HG03354 (cell line): ENCODE results near the gene SERPINB1.
"Not testable (repeated sequence)": the region's sequence is repeated elsewhere in the genome, so short reads cannot be mapped to it uniquely, and the experiment has no call there.

Source experiments
- ATAC-seq: cut with Tn5 transposase; IDR thresholded peaks from one replicate; pipeline ENCODE4 v1.9.1; 2021; ENCODE audit warnings: mild to moderate bottlenecking; ENCODE audit not compliant: unreplicated experiment, poor library complexity, severe bottlenecking

SERPINB1 gene

DNA sequence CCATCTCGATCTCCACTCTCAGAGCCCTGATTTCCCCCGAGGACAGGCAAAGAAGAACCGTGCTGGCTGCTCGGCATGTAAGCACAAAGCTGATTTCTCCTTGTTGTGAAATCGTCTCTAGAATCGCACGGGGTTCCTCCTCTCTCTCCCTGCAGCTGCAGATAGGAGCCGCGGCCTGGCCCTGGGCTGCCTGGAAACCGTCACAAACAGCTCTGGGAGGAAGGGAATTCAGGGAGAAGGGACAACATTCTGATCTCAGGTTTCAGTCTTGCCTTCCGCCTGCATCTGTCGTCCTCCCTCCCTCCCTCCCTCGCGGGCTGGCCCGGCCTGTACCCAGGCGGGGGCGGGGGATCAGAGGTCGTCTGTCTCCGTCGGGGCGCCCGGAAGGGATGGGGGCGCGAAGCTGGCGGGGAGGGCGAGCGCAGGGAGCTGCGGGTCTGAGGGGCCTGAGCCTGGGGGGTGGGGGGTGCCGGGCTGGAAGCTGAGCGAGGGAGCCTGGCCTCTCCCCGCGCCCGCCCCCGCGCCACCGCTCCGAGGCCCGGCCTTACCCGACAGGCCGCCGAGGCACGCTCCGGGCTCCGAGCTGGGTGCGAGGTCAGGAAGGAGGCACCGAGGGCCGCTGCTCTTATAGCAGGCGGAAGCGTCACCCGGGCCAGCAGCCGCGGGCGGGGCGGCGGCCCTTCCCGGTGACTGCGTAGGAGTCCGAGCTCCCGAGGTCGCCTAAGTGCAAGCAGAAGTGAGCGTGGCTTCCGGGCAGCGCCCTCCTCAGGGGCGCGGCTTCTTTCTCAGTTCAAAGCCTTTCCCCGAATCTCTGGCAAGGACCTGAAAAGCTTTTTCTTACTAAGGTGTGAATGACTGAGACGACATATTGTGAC lies at the start of gene SERPINB1:
SERPINB1 (minus strand) TSS at position 600 of the 875 bp plus-strand sequence. CDS start 1,277 bp downstream, outside the sequence.
- peak; percentile 66 for ATAC-seq

DNA sequence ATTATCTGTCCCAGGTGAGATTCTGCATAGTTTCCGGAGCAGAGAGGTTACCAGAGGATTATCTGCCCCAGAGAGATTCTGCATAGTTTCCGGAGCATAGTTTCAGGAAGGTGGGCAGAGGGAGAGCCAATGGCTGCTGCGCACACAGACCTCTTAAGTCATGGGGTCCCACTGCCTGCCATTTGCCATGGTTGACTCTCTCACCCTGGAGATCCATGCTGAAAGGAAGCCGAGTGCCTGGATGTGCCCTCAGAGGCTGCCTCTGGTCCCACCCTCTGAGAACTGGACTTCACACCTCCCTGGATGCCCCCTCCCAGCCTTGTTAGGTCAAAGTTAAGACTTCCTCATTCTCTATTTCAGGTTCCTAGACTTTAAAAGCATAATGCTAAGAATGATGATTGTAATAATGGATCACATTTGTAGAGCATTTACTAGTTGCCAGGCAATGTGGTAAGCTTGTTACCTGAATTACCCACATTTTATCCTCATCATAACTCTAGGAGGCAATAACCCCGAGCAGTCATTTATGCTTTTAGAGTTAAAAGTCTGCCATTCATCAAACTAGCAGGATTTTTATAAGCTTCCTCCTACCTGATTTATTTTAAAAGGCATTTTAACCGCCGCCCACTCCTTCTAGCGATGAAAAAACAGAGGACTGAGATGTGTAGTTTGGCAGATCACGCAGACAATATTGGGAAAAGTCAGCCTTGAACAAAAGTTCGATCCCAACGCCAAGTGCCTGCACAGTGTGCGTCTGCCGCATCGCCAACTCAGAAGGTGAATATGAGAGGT lies 49.5 kb upstream of the SERPINB1 start:
- no peak for ATAC-seq

DNA sequence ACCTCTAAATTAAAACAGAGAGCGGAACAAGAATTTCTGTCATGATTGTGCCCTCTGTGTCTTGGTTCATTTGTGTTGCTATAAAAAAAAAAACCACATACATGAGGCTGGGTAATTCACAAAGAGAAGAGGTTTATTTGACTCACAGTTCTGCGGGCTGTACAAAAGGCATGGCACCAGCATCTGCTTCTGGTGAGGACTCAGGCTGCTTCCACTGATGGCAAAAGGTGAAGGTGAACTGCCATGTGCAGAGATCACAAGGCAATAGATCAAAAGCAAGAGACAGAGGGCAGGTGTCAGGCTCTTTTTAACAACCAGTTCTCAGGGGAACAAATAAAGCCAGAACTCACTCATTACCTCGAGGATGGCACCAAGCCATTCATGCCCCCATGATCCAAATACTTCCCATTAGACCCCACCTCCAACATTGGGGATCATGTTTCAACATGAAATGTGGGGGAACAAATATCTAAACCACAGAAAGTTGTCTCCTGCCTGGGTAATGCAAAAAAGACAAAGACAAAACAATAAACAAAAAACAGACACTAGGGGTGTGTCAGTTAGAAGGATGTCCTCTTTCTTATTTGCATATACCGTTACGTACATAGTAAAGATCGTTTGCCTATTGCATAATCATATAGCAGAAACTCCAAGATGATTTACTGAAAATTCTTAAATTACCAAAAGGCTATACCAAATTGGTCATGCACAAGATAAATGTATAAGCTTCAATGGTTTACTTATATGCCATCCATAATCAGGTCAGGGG lies 44.5 kb upstream of the SERPINB1 start:
- no peak for ATAC-seq

DNA sequence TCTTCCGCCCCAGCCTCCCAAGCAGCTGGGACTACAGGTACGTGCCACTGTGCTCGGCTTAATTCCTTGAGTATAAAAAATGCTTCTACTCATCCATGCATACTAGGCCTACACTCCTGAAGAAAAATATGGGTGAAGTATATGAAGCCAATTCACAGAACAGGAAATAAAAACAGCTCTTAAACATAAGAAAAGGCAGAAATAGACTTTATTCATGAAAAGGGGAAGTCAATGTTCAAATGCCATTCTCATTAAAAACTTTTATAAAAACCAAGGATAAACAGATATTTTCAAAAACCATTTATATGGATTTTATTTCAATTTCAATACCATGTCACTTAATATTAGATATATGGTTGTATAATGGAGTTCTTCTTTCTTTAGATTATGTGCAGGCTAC lies 43.1 kb upstream of the SERPINB1 start:
- ATAC-seq = no peak

DNA sequence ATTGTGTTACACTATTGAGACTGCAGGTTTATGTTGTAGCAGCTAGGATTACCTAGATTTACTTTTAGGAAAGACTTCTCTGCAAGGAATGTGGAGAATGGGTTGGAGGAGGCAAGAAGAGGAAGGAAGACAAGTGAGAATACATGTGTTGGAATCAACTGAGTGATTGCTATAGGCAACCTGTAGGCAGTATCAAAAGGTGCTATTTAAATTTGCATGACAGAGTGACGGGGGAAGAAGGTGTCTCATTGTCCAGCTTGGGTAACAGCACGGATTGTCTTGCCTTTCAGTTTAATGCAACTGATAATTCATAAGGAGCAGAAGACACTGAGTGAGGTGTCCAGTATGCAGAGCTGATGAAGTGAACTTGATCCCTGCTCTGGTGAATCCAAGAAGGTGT lies 42.0 kb upstream of the SERPINB1 start:
- ATAC-seq = no peak

DNA sequence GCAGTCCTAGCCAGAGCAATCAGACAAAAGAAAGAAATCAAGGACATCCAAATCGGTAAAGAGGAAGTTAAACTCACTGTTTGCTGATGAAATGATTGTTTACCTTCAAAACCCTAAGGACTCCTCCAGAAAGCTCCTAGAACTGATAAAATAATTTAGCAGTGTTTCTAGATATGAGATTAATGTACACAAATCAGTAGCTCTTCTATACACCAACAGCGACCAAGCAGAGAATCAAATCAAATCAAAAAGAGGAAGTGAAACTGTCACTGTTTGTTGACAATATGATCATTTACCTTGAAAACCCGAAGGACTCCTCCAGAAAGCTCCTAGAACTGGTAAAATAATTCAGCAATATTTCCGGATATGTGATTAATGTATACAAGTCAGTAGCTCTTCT lies 39.8 kb upstream of the SERPINB1 start:
- ATAC-seq = peak; percentile 70

DNA sequence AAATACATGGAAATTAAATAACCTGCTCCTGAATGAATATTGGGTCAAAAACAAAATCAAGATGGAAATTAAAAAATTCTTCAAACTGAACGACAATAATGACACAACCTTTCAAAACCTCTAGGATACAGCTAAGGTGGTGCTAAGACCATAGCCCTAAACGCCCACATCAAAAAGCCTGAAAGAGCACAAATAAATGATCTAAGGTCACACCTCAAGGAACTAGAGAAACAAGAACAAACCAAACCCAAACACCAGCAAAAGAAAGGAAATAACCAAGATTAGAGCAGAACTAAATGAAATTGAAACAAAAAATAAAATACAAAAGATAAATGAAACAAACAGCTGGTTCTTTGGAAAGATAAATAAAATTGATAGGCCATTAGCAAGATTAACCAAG lies 38.5 kb upstream of the SERPINB1 start:
- not testable (repeated sequence) for ATAC-seq

DNA sequence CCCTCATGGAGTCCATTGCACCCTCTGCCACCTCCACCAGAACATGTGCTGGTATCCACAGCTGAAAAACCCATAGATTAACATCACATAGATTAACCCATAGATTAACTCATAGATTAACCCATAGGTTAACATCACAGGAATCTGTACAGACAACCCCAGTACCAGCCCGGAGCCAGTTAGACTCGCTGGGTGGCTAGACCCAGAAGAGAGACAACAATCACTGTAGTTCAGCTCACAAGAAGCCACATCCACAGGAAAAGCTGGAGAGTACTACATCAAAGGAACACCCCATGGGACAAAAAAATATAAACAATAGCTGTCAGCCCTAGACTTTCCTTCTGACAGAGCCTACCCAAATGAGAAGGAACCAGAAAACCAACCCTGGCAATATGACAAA lies 36.3 kb upstream of the SERPINB1 start:
- no peak for ATAC-seq

DNA sequence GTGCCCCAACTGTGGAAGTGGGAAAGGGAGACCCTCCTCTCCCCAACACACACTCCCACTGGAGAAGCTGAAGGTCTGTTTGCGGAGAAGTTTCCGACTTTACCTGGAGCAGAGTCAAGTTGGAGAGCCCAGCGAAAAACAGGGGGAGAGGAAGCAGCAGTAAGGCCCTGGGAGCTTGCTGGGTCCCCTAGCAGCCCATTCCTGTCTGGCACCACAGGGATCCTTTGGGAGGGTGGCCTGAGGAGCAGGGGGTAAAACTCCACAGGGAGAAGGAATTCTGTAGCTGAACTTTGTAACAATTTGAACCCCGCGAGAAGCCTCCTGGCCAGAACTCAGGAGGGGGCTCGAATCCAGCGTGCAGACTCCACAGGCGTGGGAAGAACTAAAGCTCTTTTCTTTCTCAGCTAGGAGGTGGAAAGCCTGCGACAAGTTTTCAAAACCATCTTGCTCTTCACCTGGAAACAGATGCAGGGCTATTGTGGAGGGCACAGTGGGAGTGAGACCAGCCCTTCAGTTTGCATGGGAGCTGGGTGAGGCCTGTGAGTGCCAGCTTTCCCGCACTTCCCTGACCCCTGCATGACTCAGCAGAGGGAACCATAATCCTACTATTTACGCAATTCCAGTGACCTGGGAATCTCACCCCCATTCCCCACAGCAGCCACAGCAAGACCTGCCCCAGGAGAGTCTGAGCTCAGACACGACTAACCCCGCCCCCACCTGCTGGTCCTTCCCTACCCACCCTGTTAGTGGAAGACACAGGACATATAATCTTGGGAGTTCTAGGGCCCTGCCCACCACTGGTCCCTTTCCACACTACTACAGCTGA lies 35.6 kb upstream of the SERPINB1 start:
- ATAC-seq = no peak

DNA sequence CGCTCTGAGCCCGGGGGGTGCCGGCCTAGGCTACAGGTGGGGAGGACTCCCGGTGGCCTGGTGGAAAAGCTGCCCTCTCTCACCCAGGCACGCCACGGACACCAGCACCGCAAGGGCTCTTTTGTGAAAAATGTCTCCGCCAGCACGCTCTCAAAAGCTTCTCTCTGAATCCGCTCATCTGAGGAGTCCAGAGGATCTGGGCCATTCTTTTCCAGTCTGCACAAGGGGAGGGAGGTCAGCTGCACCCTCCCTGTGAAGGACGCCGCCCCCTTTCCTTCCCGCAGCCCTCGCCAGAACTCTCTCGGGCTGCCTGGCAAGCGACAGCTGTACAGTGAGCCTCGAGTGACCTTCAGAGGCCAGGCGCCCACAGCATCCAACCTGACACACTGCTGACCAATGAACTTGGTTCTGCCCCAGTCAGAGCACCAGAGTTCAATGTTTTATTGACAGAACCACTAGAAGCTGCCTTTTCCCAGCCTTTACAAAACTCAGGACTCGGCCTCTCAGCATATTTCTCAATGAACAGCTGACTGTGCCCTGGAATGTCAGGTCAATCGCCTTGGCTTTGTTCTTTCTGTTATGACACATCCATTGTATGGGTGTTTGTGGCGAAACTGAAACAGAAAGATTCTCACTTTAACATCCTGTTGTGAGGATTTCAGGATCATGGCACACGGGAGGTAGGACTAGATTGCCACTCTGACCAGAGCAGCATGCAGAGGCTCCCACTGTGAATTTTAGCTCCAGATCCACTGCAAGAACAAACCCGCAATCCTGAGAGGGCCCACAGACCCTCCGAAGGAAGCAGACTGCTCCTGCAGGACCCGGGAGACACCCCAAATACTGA lies 34.8 kb upstream of the SERPINB1 start:
- ATAC-seq = peak; percentile 43

DNA sequence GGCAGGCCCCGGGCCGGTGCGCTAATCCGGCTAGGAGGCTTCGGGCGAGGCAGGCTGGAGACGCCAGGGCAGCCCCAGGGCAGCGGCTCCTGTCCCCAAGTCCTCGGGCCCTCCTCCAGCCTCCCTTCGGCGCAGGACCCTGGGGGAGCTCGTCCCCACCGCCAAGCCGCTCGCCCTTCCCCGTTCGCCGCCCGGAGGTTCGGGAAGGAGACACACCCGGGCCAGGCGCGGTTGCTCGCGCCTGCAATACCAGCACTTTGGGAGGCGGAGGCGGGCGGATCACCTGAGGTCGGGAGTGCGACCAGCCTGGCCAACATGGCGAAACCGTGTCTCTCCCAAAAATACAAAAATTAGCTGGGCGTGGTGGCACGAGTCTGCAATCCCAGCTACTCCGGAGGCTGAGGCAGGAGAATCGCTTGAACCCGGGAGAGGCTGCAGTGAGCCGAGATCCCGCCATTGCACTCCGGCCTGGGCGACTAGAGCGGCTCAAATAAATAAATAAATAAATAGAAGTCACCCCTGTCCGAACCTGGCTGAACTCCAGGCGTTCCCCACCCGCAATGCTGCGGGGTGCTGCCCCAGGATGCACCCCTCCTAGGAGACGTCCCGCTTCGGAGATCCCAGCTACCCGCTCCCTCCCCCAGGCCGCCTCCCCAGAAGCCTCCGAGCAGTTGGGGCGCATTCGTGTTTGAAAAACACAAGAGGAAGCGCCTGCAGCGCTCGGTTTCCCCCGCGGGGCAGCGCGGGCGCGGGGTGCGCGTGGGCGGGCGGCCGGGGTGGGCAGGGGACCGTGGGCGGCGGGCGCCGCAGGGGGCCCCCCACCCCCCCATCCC lies 33.9 kb upstream of the SERPINB1 start:
- peak; percentile 32 for ATAC-seq

DNA sequence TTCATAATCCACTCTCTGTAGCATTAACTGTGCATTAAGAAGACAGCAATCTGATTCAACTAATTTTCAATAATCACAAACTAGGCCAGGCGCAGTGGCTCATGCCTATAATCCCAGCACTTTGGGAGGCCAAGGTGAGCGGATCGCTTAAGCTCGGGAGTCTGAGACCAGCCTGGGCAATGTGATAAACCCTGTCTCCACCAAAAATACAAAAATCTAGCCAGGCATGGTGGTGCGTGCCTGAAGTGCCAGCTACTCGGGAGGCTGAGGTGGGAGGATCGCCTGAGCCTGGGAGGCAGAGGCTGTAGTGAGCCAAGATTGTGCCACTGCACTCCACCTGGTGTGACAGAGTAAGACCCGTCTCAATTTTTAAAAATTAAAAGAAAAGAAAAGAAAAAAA lies 32.0 kb upstream of the SERPINB1 start:
- ATAC-seq = no peak

DNA sequence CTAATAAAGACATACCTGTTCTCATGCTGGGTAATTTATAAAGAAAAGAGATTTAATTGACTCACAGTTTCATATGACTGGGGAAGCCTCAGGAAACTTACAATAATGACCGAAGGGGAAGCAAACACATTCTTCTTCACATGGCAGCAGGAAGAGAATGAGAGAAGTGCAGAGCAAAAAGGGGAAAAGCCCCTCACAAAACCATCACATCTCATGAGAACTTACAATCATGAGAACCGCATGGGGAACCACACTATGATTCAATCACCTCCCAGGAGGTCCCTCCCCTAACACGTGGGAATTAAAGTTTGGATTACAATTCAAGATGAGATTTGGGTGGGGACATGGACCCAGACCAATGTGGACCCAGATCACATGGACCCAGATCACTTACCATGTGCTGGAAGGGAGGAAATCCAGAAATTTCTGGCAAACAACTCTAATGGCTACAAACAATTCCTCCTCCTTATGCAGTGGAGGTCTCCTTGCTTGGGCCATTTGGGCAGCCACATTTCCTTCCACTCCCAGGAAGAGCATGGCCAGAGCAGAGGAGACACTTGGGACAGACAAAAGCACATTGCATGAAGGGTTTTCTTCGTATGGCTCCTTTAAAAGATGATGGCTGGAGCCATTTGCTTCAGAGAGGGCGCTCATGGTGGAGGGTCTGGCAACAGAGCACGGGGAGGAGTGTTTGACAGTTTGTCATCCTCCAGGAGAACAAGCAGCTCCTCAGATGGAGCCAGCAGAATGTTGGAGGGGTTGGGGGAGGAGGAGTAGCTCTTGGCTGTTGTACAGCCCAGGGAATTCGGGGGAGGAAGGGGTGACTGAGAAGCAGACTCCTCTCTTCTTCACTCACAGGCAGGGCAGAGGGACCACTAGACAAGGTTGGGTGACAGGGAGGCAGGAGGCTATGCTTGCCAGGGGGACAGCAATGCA lies 31.0 kb upstream of the SERPINB1 start:
- no peak for ATAC-seq

DNA sequence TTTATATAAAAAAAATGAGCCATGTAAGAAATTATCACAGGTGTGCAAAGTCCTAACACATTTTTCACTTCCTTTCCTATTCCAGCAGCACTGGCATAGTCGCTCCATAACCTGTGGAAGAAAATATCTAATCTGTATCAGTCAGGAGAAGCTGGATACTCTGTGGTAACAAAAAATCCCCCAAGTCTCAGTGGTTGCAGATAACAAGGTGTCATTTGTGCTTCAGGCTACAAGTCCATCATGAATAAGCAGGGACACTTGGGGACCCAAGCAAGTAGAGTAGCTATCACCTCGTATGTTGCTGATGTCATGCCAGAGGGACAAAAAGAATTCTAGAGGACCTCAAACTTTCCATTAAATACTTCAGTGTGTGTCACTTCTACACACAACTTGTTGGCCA lies 30.3 kb upstream of the SERPINB1 start:
- no peak for ATAC-seq

DNA sequence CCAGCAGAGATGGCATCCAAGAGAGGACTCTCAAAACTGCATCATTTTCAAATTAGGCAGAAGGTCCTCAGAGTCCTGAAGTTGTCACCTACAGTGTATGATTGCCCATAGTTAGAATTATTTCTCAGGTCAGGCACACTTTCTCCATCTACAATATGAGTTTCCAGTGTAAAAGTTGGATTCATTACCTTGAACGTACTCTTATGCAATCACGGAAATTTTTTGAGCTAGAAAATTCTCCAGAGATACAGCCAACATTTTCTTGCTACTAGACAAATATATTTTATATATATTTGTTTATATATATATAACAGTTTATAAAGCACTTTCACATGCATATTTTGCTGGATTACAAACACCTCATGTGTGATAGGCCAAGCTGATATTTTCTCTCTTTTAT lies 29.4 kb upstream of the SERPINB1 start:
- ATAC-seq = no peak

DNA sequence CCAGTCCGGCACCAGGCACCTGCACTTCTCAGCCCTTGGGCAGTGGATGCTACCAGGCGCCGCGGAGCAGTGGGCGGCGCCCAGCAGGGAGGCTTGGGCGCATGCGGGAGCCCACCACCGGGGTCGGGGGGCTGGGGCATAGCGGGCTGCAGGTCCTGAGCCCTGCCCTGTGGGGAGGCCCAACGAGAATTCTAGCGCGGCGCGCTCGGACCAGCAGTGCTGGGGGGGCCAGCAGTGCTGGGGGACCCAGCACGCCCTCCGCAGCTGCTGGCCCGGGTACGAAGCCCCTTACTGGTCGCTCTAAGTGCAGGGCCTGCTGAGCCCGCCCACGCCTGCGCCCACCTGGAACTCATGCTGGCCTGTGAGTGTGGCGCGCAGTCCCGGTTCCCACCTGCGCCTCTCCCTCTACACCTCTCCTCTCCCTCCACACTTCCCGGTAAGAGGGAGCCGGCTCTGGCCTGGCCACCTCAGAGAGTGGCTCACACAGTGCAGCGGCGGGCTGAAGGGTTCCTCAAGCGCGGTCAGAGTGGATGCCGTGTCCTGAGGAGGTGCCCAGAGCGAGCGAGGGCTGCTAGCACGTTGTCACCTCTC lies 28.5 kb upstream of the SERPINB1 start:
- ATAC-seq = no peak
